Activated CD4-positive, alpha-beta T cell treated with anti-CD3 and anti-CD28 coated beads for 36 hours (primary cell): ENCODE results near the gene SLC35F1. TPM values are rescaled to one million over a fixed set of nuclear protein-coding genes. Genes with fewer than 3 reads are reported as not detected.

Source experiments
- ATAC-seq: fragments of 200-7000 bp; cut with Tn5 transposase; one replicate; pipeline ENCODE4 v1.10.0; 2021; ENCODE audit warnings: mild to moderate bottlenecking, moderate library complexity
- CTCF ChIA-PET: fragments of 350-600 bp; sonication (Branson Sonifier 250); formaldehyde crosslinking; loops from one replicate; lab custom pipeline; 2021; ENCODE audit warnings: antibody characterized with exemption; lab: Charles Lee
- POLR2A ChIA-PET: fragments of 350-600 bp; sonication (Branson Sonifier 250); formaldehyde crosslinking; loops from one replicate; lab custom pipeline; 2021; ENCODE audit warnings: antibody characterized with exemption, inconsistent platforms; lab: Charles Lee
- DNase-seq: peaks from one replicate; pipeline ENCODE4 v3.0.0-alpha.2; 2020
- H3K27ac Mint-ChIP-seq: one replicate; pipeline ENCODE4 v1.8.0; 2021; ENCODE audit warnings: mixed read lengths
- H3K27me3 Mint-ChIP-seq: one replicate; pipeline ENCODE4 v1.8.0; 2021; ENCODE audit warnings: mixed read lengths
- H3K36me3 Mint-ChIP-seq: one replicate; pipeline ENCODE4 v1.8.0; 2021; ENCODE audit warnings: low read depth, mixed read lengths
- H3K4me1 Mint-ChIP-seq: one replicate; pipeline ENCODE4 v1.8.0; 2021; ENCODE audit warnings: mixed read lengths
- H3K4me3 Mint-ChIP-seq: one replicate; pipeline ENCODE4 v1.8.0; 2021; ENCODE audit warnings: mild to moderate bottlenecking, moderate library complexity, mixed read lengths
- H3K9me3 Mint-ChIP-seq: one replicate; pipeline ENCODE4 v1.8.0; 2021; ENCODE audit warnings: low read depth, mixed read lengths
- intact Hi-C, 2 experiments: fragments of 100-400 bp; cut with DNase I in 1 of 2; cut with micrococcal nuclease in 1 of 2; formaldehyde crosslinking; loops; one replicate each; pipeline versions ENCODE4 v1.14.2 to v1.15.1; 2022 to 2024; cut with DNase I, micrococcal nuclease
- total RNA-seq, 2 experiments: library from RNA; stranded (reverse); gene quantifications; one replicate each; pipeline ENCODE4 v1.2.3, GENCODE V29; 2021

Gene SLC35F1
- total RNA-seq, 2 experiments from 2014 or later, result 0.18 to 0.23 TPM

GRCh38 chr6:118284736-118285360 lies 377.8 kb downstream of the SLC35F1 start:
- peaks cover 2% of the 10 kb centered on the region for H3K4me1 Mint-ChIP-seq
- H3K27me3 Mint-ChIP-seq, result peaks cover 4% of the 10 kb centered on the region
- H3K36me3 Mint-ChIP-seq, result no peaks in the 10 kb centered on the region
- no peak overlapping the region for H3K4me3 Mint-ChIP-seq
- no peak for ATAC-seq
- intact Hi-C loops, result loop anchor here (1.0 to 10.0 kb wide), 12 partner anchors 222 to 827 kb away; partner anchors contain the start of gene ASF1A (in 1 of the 2)
- H3K27ac Mint-ChIP-seq, result no peak overlapping the region
- ChIA-PET CTCF (interaction anchor here (0.8 to 1.5 kb wide), 5 partner anchors 83 to 1164 kb away, joined by 3 to 4 read pairs (median 4); no protein-coding TSS in a partner anchor), POLR2A (interaction anchor here (0.6 kb wide), 1 partner anchor 892 kb away, joined by 3 read pairs; no protein-coding TSS in a partner anchor)
- H3K9me3 Mint-ChIP-seq, result no peaks in the 10 kb centered on the region
- no peak for DNase-seq

DNA sequence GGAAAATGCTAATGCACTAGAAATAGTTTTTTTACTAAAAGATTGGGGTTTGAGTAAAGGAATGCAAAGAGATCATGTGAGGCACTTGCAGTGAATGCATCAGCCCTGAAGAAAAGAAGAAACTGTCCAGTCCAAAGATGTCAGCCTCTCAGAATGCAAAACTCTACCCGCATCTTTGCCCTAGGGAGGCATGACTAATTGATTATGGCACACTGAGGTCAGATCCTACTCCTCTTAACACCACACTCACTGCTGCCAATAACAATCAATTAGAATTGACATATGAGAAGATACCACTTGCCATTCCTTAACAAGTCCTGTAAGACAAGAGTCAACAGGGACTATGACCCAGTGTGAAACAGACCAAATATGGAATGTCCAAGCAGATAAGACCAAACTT lies 378.7 kb downstream of the SLC35F1 start:
- no peak overlapping the region for H3K4me3 Mint-ChIP-seq
- peaks cover 2% of the 10 kb centered on the region for H3K4me1 Mint-ChIP-seq
- no peaks in the 10 kb centered on the region for H3K36me3 Mint-ChIP-seq
- H3K27ac Mint-ChIP-seq, result no peak overlapping the region
- ChIA-PET POLR2A (interaction anchor here (0.5 kb wide), 1 partner anchor 110 kb away, joined by 3 read pairs; no protein-coding TSS in a partner anchor), CTCF (interaction anchor here (0.8 to 1.5 kb wide), 5 partner anchors 82 to 1163 kb away, joined by 3 to 5 read pairs (median 3); no protein-coding TSS in a partner anchor)
- H3K9me3 Mint-ChIP-seq, result no peaks in the 10 kb centered on the region
- intact Hi-C loops, result loop anchor here (2.0 to 10.0 kb wide), 6 partner anchors 223 to 679 kb away; partner anchors contain the start of gene ASF1A (in 1 of the 2)
- H3K27me3 Mint-ChIP-seq, result peaks cover 4% of the 10 kb centered on the region
- ATAC-seq (no peak), DNase-seq (no peak)

GRCh38 chr6:118288355-118289124 lies 381.5 kb downstream of the SLC35F1 start:
- ATAC-seq (peak; percentile 42), DNase-seq (no peak)
- H3K4me1 Mint-ChIP-seq, result peaks cover 2% of the 10 kb centered on the region
- ChIA-PET CTCF (interaction anchor here (0.6 kb wide), 1 partner anchor 388 kb away, joined by 3 read pairs; no protein-coding TSS in a partner anchor), POLR2A (no interaction called here)
- no peak overlapping the region for H3K27ac Mint-ChIP-seq
- H3K9me3 Mint-ChIP-seq, result no peaks in the 10 kb centered on the region
- H3K27me3 Mint-ChIP-seq, result no peaks in the 10 kb centered on the region
- no peaks in the 10 kb centered on the region for H3K36me3 Mint-ChIP-seq
- intact Hi-C loops, result loop anchor here in 1 of 2 experiments (10.0 kb wide), 2 partner anchors 606 to 676 kb away; partner anchors contain the start of gene ASF1A
- no peak overlapping the region for H3K4me3 Mint-ChIP-seq

DNA sequence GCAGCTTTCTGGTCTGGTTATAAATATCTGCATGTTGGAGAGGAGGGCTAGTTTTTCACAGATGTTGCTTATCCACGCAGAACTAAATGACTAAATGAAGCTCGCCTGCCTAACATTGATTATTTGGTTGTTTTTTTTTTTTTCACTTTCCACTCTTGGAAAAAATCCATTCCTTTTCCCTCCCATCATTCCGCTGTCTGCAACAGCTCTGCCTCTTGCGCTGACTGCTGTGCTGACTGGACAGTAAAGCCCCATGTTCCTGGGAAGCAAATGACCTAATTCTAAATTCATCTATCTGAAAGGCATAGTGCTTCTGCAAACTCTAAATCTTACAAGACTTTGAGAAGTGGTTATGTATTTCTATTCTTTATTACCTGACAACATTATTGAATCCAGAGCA lies 385.5 kb downstream of the SLC35F1 start:
- Mint-ChIP-seq H3K4me3 (no peak overlapping the region), H3K27ac (no peak overlapping the region), H3K4me1 (no peaks in the 10 kb centered on the region), H3K9me3 (no peaks in the 10 kb centered on the region), H3K27me3 (peaks cover 5% of the 10 kb centered on the region), H3K36me3 (no peaks in the 10 kb centered on the region)
- ATAC-seq (no peak), DNase-seq (no peak)
- ChIA-PET CTCF (interaction anchor here (0.7 to 1.2 kb wide), 3 partner anchors 9 to 273 kb away, joined by 3 read pairs; no protein-coding TSS in a partner anchor), POLR2A (no interaction called here)
- intact Hi-C loops, result no loop called here

DNA sequence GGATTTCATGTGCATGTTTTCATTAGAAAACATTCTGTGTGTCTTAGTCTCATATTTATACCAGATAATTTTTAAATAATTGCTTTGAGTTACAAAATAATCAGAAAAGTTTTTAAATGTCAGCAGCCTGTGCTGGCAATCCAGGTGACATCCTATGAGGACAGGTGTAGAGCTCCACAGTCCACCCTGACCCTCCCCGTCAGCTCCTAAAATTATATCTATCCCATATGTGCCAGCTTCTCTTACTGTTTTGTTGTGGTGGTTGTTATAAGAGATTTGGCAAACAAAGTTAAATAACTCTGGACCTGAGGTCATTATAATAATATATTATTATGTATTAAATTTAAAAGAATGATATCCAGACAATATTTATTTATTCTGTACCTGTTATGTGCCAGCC lies 387.8 kb downstream of the SLC35F1 start:
- ChIA-PET POLR2A (no interaction called here), CTCF (interaction anchor here (0.7 kb wide), 1 partner anchor 28 kb away, joined by 6 read pairs; no protein-coding TSS in a partner anchor)
- Mint-ChIP-seq H3K4me3 (no peak overlapping the region), H3K36me3 (no peaks in the 10 kb centered on the region), H3K27me3 (peaks cover 8% of the 10 kb centered on the region), H3K9me3 (no peaks in the 10 kb centered on the region), H3K27ac (no peak overlapping the region), H3K4me1 (no peaks in the 10 kb centered on the region)
- DNase-seq (no peak), ATAC-seq (no peak)
- intact Hi-C loops, result no loop called here

DNA sequence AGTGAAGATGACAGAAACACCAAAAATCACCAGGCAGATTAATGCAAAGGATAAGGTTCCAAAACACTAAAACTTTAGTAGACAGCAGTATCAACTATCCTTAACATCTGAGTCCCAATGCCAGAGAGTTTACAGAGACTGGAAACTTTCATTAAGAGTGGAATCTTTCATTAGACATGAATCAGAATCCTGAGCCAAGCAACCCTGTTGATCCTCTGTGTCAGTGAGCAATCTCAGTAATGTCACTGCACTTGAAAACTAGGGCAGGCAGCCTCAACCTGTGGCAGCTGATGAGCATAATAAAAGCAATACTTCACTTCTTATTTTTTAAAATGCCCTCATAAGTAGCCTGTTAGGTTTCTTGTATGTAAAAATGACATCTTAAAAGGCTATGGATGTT lies 388.3 kb downstream of the SLC35F1 start:
- Mint-ChIP-seq H3K36me3 (no peaks in the 10 kb centered on the region), H3K27ac (no peak overlapping the region), H3K9me3 (no peaks in the 10 kb centered on the region), H3K4me3 (no peak overlapping the region), H3K4me1 (no peaks in the 10 kb centered on the region), H3K27me3 (peaks cover 8% of the 10 kb centered on the region)
- POLR2A ChIA-PET, result no interaction called here
- no peak for ATAC-seq
- intact Hi-C loops, result no loop called here
- CTCF ChIA-PET, result interaction anchor here (0.7 kb wide), 1 partner anchor 28 kb away, joined by 6 read pairs; no protein-coding TSS in a partner anchor
- DNase-seq, result no peak

DNA sequence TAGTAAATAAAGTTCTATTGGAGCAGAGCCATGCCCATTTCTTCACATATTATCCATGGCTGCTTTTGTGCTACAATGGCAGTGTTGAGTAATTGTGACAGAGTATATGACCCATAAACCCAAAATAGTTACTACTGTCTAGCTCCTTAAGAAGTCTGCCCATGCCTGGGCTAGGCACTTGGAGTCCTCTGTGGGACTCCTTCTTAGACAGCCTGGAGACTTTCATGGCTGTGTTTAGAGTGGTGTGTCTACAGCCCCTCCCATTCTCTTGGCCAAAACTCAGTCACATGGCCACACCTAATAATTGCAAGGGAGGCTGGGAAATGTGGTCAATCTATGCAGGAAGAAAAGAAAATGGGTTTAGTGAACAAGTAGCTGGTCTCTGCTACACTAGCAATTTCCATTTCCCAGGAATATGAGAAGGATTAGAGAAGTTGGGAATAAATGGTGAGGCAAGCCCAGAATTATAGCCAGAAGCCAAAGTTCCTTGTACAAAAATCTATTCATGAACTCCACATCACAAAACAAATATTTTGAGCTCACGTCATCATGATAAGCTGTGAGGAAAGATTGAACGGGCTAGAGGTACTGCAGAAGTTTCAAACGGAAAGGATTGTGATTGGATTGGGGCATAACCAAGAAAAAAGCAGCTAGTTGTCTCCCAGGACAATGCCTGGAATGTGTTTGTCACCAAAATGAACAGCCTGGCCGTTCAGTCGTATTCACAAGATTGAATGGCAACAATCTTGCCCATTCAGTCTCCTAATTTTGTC lies 389.3 kb downstream of the SLC35F1 start:
- intact Hi-C loops, result no loop called here
- POLR2A ChIA-PET, result no interaction called here
- CTCF ChIA-PET, result interaction anchor here (0.6 to 0.7 kb wide), 2 partner anchors 31 to 505 kb away, joined by 3 read pairs; no protein-coding TSS in a partner anchor

GRCh38 chr6:118297821-118298220 lies 390.8 kb downstream of the SLC35F1 start:
- Mint-ChIP-seq H3K27me3 (peaks cover 8% of the 10 kb centered on the region), H3K27ac (no peak overlapping the region), H3K4me3 (no peak overlapping the region), H3K4me1 (no peaks in the 10 kb centered on the region), H3K9me3 (no peaks in the 10 kb centered on the region), H3K36me3 (no peaks in the 10 kb centered on the region)
- POLR2A ChIA-PET, result no interaction called here
- CTCF ChIA-PET, result no interaction called here
- ATAC-seq (no peak), DNase-seq (no peak)
- intact Hi-C loops, result no loop called here

More for the DNA sequence above, 389.3 kb downstream of the SLC35F1 start:
- Mint-ChIP-seq H3K27ac (no peak overlapping the region), H3K4me3 (no peak overlapping the region), H3K36me3 (no peaks in the 10 kb centered on the region), H3K9me3 (no peaks in the 10 kb centered on the region), H3K27me3 (peaks cover 8% of the 10 kb centered on the region), H3K4me1 (no peaks in the 10 kb centered on the region)
- no peak for ATAC-seq
- DNase-seq, result no peak

GRCh38 chr6:118298476-118299427 lies 391.7 kb downstream of the SLC35F1 start:
- Mint-ChIP-seq H3K27ac (no peak overlapping the region), H3K27me3 (peaks cover 8% of the 10 kb centered on the region), H3K4me1 (no peaks in the 10 kb centered on the region), H3K36me3 (no peaks in the 10 kb centered on the region), H3K4me3 (no peak overlapping the region), H3K9me3 (no peaks in the 10 kb centered on the region)
- intact Hi-C loops, result no loop called here
- POLR2A ChIA-PET, result no interaction called here
- no peak for ATAC-seq
- CTCF ChIA-PET, result no interaction called here
- no peak for DNase-seq

DNA sequence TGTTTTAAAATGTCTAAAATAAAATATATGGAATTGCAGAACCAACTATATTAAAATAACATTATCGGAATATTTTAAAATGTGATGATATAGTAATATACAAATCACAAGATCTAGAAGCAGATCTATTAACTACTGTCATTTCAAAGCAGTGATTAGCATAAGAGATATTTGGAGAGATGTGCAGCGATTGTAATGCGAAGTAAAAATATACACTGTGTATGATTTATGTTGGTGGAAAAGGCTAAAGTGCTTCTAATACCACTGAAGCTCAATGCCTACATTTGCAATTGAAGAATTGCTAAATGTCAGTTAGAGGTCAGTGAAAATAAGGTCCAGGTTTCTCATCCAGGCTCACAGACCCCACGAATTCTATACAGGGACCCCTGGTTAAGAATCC lies 392.4 kb downstream of the SLC35F1 start:
- H3K9me3 Mint-ChIP-seq, result no peaks in the 10 kb centered on the region
- H3K36me3 Mint-ChIP-seq, result no peaks in the 10 kb centered on the region
- H3K4me3 Mint-ChIP-seq, result no peak overlapping the region
- no peaks in the 10 kb centered on the region for H3K4me1 Mint-ChIP-seq
- ChIA-PET CTCF (no interaction called here), POLR2A (no interaction called here)
- DNase-seq (no peak), ATAC-seq (no peak)
- intact Hi-C loops, result no loop called here
- H3K27me3 Mint-ChIP-seq, result peaks cover 8% of the 10 kb centered on the region
- no peak overlapping the region for H3K27ac Mint-ChIP-seq
